NCI-H1105 treated with DMSO at 0.1 percent for 48 hours (cell line): Measurements from ENCODE around the gene SAMMSON.

Source experiments
- DNase-seq: peaks from one replicate; lab custom pipeline; 2025; lab: John Stamatoyannopoulos, UW

The SAMMSON gene

DNA sequence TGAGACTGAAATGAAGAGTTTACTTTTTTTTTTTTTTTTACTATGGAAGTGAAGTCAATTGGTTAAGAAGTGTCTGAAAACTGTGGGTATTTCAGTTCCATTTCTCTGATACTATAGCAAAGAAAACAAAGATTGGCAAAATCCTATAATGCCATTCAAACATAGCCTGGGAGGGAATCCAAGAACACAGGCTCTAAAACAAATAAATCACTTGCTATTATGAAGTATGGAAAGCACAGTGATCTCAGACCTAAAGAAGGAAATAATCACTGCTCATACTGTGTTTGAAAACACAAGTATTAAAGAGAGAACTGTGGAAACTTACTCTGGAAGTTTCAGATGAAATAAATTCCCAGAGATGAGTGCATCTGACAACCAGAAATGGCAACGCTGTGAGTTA is 12.0 kb downstream of the SAMMSON start:
- DNase-seq: no peak

DNA sequence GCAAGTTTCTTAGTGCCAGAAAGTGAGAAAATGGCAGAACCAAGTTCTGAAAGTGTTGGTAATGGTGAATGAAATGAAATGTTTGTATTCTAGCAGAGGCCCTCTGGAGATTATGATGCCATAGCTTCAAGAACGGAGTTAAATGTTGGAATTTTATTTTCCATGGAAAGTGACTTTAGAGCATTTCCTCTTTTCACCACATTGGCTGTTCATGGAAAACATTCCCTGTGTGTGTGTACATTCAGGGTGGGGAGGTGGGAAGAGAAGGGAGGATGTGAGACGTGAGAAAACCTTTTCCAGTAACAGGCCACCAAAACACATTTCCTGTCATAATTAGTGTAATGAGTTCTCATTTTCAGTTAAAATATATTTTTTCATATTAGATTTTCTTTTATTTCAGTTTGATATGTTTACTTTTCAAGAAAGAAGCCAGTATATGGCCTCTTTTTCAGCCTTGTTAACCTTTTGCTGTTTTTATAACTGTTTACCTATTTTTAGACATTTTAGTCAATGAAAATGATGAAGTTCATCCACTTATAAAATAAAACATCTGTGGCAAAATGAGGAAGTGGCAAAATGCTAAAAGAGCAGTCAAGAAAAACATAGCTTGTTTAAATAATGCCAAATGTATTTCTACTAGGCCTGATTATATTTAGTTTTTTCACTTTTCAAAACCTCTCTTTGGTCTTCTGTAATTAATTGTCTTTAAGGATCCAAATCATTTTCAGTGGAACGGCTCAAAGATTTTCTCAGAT is 21.6 kb downstream of the SAMMSON start:
- no peak for DNase-seq

DNA sequence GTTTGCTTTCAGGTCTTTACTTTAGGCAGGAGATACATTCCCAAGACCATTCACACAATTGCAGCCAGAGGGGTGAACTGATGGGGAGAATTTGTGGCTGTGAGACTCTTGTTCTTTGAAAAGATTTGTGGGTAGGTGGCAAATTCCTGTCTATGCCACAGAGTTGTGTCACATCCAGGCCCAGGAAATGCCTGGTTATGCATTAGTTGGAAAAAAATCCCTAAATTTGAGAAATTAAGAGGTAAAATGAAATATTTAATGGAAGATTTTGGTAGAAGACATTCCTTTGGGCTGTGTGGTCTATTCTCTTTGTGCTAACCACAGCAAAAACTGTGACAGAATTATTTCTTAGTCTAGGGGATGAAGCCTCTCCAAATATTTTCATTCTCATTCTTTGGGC is 28.8 kb downstream of the SAMMSON start:
- no peak for DNase-seq

DNA sequence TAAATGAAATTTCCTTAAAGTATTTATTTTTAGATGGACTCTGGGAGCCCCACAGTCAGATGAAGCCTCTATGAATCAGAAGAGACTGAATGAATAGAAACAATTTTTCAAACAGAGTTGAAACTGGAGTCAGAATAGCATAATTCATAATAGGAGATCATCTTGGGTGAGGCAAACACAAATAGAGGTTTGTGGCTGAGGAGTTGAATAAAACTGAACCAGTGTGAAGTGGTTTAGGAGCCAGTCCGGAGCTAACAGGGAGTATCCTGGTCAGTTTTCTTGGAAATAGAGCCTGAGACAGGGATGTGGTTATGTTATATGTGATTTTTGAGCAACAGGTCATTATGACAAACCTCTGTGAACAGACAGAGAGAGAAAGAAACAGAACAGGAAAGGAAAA is 39.2 kb downstream of the SAMMSON start:
- DNase-seq: no peak

DNA sequence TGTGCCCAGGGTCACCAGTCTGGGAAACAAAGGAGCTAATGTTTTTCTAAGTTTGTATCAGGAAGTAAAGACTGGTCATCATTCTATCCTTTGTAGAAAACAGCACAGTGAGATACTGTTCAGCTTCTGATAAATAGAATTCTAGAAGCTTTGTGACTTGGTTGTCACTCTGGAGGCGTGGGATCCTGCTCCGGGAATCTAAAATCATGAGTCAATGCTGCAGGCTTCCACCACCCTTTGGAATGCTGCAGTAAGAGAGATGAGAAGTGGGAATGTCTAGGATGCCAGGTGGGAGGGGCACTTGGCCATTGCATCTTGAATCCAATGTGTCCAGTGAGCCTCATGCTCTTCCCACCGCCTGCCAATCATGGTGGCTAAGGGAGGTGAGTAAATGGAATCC is 40.9 kb downstream of the SAMMSON start:
- DNase-seq: no peak

DNA sequence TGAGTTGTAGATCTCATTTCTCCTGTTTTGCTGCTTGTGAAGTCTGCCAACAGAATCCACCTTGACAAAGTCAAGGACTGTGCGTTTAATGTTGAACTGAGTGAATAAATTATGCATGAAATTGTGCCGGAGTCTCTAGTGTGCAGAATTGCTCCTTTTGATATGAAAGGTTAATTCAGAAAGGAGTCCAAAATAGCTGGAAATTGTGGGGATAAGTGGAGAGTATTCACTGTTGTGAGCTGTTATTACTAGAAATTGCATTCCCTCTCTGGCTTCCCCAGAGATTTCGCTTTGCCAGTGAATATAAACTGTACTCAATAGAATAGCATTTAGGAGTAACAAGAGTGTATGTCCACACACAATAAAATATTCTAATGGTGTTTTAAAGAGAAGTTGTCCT is 43.1 kb downstream of the SAMMSON start:
- DNase-seq: no peak

DNA sequence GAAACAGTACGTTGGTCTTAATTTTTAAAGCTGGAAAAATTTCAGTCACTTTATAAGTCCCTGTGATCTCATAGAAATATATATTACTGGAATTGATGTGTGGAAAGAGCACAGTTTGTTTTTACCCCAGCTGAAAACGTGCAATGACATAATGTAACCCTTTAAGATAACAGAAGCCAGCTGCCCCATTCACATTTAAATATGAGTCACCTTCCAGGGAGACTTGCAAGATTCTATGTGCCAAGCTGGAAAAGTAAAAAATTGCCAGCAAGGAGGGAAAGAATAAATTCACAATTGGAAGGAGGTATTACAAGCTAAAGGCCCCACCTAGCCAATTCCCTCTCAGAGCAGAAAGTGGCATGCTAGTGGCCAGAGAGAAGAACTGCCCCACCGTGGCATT is 50.2 kb downstream of the SAMMSON start:
- DNase-seq: no peak

DNA sequence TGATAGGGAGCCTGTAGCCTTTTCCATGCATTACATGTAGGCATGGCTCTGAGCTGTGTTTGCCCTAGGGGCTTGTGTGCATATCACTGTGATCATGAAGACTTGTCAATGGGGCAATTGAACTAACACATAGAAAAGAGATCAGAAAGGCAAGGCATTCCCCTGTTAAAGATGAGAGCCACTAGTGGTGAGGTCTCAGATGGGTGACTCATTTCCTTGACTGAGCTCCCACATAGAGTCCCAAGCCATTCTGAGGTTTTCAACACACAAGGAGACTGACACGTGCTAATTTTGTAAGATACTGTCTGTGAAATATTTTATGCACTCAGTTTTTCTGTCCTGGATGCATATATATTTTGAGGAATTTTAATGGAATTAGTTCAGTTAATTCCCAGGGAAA is 53.8 kb downstream of the SAMMSON start:
- DNase-seq: no peak

DNA sequence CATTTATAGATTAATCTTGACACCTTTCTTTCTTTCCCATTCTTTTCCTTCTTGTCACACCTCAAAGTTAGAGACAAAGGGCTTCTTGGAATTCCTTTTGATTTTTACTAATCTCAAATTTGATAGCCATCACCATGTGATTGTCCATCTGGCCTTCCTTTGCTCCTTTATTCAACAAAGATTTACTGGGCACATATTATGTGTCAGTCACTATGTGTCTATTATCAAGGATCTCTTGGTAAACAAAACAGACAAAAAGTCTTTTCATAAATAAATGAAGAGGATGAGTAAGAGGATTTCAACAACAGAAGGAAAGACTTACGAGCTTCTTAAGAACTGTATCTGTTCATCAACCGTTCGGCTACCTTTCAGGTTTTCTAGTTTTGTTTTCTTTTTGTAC is 56.5 kb downstream of the SAMMSON start:
- no peak for DNase-seq

DNA sequence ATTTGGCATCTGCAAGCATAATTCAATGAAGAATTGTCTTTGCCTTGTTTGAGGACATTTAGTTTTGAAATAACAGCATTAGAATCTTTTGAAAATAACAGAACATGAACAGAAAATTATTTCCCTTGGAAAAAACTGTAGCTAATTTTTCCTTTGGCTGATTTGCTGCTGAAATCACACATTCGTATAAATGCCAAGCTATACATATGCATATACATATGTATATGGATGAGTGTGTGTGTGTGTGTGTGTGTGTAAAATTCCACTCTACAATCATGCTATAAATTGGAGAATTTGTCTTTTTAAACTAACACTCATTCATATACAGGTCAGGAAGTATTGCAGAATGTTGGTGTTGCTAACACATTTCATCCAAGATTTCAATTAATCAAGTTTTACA is 57.9 kb downstream of the SAMMSON start:
- DNase-seq: no peak

DNA sequence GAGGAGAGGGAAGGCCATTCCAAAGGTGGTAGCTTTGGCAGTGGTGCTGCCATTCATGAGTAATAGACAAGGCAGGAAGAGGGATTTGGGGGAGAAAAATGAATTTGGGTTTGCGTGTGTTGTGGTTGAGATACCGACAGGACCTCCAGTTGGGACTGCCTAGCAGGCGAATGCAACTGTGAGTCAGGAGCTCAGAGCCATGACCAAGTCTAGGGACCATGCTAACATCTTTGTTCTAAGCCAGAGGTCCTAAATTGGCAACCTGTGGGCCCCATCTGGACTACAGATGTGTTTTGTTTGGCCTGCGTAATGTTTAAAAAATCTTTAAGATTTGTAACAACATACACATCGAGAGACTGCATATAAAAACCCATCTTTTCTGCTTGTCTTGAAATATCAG is 61.6 kb downstream of the SAMMSON start:
- no peak for DNase-seq

DNA sequence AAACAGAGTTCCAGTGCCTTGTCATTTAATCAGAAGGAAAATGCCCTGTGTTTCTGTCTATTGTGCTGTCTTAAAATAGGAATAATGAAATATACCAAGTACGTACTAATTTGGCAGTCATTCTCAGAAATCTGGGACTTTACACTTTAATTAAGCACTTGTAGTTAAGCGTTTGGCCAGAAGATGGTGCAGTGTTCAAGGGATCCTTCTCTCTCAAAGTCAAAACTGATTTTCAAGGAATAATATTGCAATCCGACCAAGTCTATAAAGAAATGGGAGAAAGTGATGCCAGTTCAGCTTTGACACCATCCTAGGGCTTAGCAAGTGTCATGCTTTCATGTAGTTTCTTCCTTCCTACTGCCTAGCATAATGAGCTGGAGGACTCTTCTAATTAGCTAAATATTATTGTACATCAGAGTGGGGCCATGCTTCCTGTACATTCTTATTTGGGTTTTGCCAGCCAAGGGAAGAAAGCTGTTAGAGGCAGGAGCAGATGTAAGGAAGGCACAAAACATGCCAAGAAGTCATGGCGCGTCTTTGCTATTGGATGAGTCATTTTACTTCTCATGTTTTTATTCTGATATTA is 64.8 kb downstream of the SAMMSON start:
- DNase-seq: peak; percentile 19

DNA sequence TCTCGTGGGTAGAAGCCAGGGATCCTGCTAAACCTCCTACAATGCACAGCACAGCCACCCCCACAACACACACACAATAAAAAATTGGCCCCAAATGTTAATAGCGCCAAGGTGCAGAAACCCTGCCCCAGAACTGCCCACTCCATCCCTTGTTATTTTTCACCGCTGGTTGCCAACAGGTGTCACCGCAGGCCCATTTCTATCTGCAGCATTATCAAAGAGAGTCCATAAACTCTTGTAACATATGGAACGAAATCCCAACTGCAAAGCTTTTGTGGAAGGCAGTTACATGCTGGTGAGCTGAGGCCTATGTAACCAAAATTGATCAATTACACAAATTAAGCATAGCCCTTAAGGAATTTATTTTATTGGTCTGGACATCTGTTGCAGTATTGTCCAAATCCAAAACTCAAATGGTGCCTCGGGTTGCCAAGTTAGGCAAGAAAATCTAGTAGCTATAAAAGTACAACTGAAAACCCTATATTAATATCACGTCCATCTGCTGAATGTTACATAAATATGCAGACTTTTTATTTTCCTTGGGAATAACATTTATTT is 66.2 kb downstream of the SAMMSON start:
- peak; percentile 4 for DNase-seq

DNA sequence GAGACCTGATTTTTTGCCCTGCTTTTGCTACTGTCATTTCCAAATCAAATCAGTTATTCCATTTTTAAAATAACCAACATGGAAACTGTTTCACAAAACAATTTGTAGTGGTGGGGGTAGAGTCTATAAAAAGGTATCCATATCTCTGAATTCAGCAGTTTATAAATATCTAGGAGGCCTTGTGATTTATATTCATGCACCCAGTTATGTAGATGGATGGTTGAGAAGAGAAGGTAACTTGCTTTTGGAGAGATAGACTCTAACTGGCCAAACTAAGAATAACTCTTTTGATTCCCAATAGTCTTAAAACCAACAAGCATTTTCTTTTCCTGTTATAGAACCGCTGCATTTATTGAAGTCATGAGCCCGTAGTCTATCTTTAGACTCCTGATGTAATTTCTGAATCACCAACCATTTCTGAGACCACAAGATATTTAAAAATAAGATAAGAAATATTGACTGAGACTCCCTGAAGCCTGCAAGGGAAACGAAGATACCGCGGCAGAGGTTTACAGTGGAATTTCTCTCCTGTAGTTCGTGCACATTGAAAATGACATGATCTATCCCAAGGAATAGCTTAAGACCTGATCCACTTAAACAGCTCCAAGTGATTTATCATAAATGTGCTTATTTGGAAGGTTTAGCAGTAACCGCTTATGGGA is 68.5 kb downstream of the SAMMSON start:
- DNase-seq: no peak

DNA sequence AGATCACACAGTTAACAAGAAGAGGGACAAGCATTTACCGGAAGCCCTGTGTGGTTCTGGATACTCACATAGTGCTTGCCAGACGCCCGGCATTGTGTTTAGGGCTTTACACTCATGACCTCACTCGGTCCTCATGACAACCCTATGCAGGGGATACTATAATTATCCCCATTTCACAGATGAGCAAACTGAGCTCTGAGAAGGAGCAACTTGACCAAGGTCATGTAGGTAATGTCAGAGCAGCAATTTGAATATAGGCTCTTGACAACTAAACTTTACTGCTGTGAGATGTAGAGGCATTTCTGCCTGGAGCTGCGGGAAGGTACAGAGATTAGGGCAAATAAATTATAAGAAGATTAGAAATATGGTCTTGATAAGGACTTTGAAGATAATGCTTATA is 70.0 kb downstream of the SAMMSON start:
- no peak for DNase-seq

DNA sequence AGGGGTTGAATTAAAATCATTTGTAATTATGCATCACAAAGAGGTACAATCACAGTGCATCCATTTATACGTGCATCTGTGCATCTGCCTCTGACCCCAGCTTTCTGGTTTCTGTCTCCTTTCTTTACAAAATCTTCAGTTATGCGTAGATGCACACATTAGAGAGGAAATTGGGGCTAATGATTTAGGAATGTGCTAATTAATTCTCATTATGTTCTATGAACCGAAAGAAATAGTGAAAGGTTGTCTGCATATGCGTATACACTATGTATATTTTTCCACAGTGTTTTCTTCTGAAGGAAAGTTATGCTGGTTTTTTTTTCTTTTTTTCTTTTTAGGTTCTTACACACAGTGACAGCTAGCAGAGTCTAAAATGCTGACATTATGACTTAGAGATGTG is 71.6 kb downstream of the SAMMSON start:
- DNase-seq: no peak

DNA sequence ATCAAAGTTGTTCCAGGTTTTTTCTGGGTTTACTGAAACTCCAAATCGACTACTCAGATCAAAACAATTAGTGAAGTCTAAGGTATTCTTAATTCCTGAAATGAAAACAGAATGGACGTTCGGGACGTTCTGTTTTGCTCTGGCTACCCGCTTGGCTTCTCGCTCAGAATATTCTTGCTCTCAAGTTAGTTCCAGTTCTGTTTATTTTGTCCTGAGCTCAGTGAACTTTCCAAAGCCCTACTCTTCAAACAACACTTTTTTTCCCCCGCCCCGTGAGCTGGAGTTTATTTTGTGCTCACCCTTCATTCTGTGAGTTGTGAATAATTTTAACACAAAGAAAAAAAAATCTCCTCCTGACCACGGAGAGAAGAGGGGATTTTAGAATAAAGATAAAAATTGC is 72.6 kb downstream of the SAMMSON start:
- DNase-seq: no peak

DNA sequence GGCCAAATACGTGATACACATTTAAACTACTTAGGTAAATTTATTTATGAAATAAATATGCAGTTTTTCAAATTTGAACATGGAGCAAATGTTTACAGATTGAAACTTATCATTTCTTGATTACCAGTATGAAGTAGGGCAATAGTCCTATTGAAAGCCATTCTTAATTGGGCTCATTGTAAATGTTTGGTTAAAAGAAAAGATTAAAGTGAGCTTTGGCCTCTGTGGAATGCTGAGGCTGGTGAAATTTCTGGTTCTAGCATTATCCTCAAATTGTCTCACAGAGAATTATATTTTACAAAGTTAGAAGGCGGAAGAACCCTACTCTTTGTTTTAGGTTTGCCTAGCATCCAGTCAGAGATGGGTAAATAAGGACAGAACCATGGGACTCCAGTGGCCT is 73.2 kb downstream of the SAMMSON start:
- DNase-seq: no peak

DNA sequence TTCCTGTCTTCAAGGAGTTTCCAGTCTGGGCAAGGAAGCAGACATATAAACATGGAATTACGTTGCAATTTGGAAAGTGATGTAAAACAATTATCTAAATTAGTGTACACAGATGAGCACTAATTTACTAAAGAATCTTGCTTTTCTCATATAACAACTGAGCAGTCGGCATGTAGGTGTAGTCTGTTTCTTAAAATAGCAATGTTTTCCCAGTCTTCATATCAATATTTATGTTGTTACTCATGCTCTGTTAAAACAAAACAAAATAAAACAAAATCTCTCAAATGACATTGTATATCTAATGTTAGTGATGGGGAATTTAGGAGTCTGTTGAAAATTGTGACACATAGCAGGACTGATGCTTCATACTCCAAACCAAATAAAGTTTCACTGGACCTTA is 75.6 kb downstream of the SAMMSON start:
- DNase-seq: no peak

DNA sequence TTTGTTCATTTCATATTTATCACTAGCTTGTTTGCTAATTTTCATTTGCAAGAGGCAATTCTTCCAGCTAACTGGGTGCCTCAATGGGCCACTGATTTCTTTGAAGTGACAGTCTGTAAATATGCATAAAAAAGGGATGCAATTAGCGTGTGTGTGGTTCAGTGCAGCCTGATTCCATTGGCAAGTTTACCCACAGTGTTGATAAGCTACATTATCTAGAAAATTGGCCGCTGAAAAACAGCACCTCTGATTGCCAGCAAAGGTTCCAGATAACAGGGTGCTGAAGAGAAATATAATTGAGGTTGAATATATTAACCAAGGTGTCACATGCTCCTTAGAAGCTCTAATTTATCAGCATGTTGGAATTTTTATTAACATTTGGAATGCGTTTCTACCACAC is 76.9 kb downstream of the SAMMSON start:
- DNase-seq: no peak

DNA sequence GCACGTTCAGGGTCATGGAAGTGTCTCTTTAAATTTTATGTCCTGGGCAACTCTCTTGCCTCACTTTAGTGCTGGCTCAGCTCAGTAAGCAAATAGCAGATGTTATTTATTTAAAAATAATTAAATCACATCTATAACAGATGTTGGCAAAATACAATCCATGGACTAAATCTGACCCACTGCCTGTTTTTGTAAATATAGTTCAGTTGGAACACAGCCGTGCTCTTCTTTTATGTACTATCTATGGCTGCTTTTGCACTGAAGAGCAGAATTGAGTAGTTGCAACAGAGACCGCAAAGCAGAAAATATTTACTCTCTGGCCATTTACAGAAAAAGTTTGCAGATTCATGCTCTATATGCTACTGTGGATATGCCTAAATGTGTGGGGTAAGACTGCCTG is 79.2 kb downstream of the SAMMSON start:
- DNase-seq: no peak

DNA sequence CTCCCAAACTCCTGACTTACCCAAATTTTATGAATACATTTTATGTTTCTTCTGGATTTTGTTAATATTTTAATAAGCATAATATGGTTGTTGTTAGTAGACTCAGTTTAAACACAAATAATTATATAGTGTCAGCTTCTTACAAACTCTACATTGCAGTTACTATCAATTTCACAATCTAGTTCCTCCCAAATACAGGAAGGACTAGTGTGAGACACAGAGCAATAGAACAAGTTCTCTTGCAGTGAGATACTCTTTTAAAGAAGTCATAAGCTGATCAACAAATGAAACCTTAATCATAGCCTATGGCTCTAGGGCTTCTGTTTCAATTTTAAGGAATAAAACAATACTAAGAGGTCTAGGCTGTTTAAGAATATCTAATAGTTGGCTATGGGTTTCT is 86.1 kb downstream of the SAMMSON start:
- no peak for DNase-seq

DNA sequence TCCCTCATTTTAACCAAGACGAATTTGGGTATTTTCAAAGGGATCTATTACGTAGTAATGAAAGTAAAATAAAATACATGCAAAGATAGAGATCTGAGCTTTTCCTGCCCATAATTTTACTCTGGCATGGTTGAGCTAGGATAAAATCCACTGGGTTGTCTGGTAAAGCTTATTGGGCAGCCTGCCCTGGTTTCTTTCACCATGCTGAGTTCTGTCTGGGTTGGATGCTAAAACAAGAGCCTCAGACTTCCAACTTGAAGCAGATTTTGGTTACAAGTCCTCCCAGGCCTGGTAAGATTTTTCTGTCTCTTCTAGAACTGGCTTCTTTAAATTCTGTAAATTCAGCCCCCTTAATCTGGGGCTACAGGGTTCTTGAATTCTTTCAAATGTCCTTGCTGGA is 86.8 kb downstream of the SAMMSON start:
- no peak for DNase-seq
